B cell (primary cell): ENCODE results near the gene CMTR1.

Experiments
- CTCF ChIP-seq: fragments of 200-600 bp; IDR thresholded peaks from one replicate; pipeline ENCODE4 v1.8.0; 2022; ENCODE audit warnings: antibody characterized with exemption, mild to moderate bottlenecking
- EZH2 ChIP-seq: IDR thresholded peaks from 2 replicates; pipeline ENCODE4 v1.6.1; 2012; ENCODE audit warnings: borderline replicate concordance, low read depth, mild to moderate bottlenecking, moderate library complexity, low read length; ENCODE audit not compliant: insufficient read depth, poor library complexity, severe bottlenecking

- no peak for TF ChIP-seq CTCF
- no peak for TF ChIP-seq EZH2
These were observed 41.9 kb upstream of the CMTR1 start for GRCh38 chr6:37391120-37391519.
